Measurements from ENCODE around the gene PMEL. TPM values are rescaled to one million over a fixed set of nuclear protein-coding genes. Genes with fewer than 3 reads are reported as not detected.

Gene PMEL
- total RNA-seq, 2 experiments from 2014 or later = 0.23 to 0.37 TPM

DNA sequence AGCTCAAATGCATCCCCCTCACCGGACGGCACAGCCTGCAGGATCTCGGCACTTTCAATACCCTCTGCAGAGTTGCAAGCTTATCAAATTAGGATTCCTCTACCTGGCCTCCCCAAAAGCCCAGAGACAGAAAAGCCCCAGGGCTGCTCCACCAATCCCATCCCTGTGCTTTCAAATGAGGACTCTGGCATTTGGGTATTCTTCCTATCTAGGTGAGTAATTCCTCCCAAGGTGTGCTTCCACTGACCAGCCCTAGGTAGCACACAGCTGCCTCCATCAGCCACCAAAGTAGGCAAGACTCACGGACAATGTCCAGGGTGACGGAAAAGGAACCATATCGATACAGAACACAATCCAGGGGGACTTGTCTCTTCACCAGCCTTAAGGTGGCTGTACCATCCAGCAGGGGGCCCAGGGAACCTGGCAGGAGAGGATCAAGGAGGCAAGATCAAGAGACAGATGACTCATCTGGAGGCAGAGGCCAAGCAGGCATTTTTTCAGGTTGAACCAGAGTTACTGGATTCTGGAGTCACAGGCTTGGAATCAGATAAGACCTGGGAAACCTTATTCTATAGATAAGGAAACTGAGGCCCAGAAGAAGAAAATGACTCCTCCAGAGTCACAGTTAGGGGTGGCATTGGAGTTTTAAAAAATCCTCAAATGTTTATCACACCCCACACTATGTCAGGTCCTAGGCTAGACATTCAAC lies 9.9 kb downstream of the PMEL start:
- CTCF ChIA-PET = interaction anchor here (0.9 to 1.8 kb wide), 8 partner anchors 11 to 215 kb away, joined by 3 to 5 read pairs (median 3); partner anchors contain the start of gene RAB5B
- no peaks in the 10 kb centered on the region for H3K9me3 Mint-ChIP-seq (ENCODE audit: low read depth)
- ATAC-seq (peak; percentile 69), DNase-seq (no peak)
- peak overlapping the region; percentile 22 for H3K27ac Mint-ChIP-seq
- no peaks in the 10 kb centered on the region for H3K4me1 Mint-ChIP-seq
- no peak overlapping the region for H3K4me3 Mint-ChIP-seq
- H3K27me3 Mint-ChIP-seq = no peaks in the 10 kb centered on the region
- H3K36me3 Mint-ChIP-seq = peaks cover 24% of the 10 kb centered on the region

- Mint-ChIP-seq H3K4me3 (no peak overlapping the region), H3K27ac (no peak overlapping the region), H3K4me1 (no peaks in the 10 kb centered on the region), H3K9me3 (ENCODE audit: low read depth) (no peaks in the 10 kb centered on the region), H3K36me3 (peaks cover 24% of the 10 kb centered on the region), H3K27me3 (no peaks in the 10 kb centered on the region)
- CTCF ChIA-PET = interaction anchor here (0.9 to 1.4 kb wide), 4 partner anchors 11 to 34 kb away, joined by 3 to 4 read pairs (median 3); partner anchors contain the start of gene RAB5B
- no peak for DNase-seq
- ATAC-seq = no peak
Measured at GRCh38 chr12:55955344-55955743, 10.5 kb downstream of the PMEL start.

DNA sequence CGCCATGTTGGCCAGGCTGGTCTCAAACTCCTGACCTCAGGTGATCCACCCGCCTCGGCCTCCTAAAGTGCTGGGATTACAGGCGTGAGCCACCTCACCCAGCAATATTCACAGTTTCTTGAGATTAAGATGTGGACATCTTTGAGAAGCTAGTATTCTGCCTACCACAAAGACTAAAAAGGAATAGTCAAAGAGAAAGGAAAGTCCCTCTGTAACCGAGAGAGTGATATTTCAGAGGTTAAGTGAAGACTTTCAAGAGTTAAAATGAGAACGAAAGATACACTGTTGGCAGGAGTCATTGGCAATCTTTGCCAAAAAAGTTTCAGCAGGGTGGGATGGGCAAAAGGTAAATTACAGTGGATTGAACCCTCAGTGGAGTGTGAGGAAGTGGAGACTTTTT lies 19.3 kb downstream of the PMEL start:
- Mint-ChIP-seq H3K36me3 (peaks cover 58% of the 10 kb centered on the region), H3K4me3 (no peak overlapping the region), H3K4me1 (peaks cover 20% of the 10 kb centered on the region), H3K9me3 (ENCODE audit: low read depth) (no peaks in the 10 kb centered on the region), H3K27ac (peak overlapping the region; percentile 9), H3K27me3 (no peaks in the 10 kb centered on the region)
- CTCF ChIA-PET = no interaction called here
- no peak for DNase-seq
- no peak for ATAC-seq

DNA sequence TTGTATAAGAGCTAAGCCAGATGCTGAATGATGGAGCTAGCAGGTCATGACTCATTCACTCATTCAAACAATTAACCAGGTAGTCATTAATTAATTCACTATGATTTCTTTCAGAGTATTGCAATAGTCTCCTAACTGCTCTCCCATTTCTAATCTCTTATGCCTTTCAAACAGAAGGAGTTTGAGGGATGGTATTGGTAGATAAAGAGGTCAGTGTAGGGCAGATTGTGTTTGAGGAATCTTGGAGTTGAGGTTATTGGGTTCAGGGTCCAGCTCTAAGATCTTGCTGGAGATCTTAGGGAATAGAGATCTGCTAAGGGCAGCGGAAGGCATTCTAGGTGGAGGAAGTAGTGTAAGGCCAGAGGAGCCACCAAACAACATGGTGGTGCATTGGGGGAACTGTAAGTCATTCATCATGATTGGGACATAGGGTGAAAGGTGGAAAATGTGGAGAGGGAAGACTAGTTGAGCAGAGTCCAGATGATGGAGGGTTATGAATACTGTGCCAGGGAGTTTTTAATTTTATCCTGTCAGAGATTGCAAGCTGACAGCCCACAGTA lies 23.2 kb downstream of the PMEL start:
- DNase-seq = no peak
- Mint-ChIP-seq H3K27me3 (no peaks in the 10 kb centered on the region), H3K4me3 (no peak overlapping the region), H3K4me1 (peaks cover 48% of the 10 kb centered on the region), H3K9me3 (ENCODE audit: low read depth) (no peaks in the 10 kb centered on the region), H3K27ac (peak overlapping the region; percentile 34), H3K36me3 (peaks cover 79% of the 10 kb centered on the region)
- no peak for ATAC-seq
- CTCF ChIA-PET = interaction anchor here (10.2 kb wide), 1 partner anchor 15 kb away, joined by 121 read pairs; the partner anchor contains the start of genes DGKA and PYM1

- H3K27me3 Mint-ChIP-seq = no peaks in the 10 kb centered on the region
- peaks cover 79% of the 10 kb centered on the region for H3K36me3 Mint-ChIP-seq
- no peaks in the 10 kb centered on the region for H3K9me3 Mint-ChIP-seq (ENCODE audit: low read depth)
- DNase-seq (no peak), ATAC-seq (no peak)
- CTCF ChIA-PET = interaction anchor here (10.2 kb wide), 1 partner anchor 14 kb away, joined by 121 read pairs; the partner anchor contains the start of genes DGKA and PYM1
- H3K4me1 Mint-ChIP-seq = peaks cover 50% of the 10 kb centered on the region
- no peak overlapping the region for H3K4me3 Mint-ChIP-seq
- H3K27ac Mint-ChIP-seq = no peak overlapping the region
Measured at GRCh38 chr12:55942055-55942454, 23.8 kb downstream of the PMEL start.

DNA sequence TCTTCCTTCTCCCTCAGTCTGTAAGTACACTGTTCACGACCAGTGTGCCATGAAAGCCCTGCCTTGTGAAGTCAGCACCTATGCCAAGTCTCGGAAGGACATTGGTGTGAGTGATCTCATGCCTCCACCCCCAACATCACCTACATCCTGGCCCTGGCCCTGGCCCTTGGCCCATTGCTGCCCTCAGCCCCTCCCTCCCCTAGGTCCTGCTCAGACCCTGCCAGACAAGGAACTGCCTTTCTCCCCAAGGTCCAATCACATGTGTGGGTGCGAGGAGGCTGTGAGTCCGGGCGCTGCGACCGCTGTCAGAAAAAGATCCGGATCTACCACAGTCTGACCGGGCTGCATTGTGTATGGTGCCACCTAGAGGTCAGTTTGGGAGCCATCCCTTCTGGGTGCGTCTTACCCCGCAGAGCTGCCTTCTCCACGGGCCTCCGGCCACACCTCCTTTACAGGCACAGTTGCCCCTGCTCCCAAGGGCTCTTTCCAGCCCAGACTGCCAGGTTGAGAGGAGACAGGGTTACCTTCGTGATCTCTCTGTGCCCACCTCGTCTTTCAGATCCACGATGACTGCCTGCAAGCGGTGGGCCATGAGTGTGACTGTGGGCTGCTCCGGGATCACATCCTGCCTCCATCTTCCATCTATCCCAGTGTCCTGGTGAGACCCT lies 25.6 kb downstream of the PMEL start:
- CTCF ChIA-PET = interaction anchor here (0.6 to 10.2 kb wide), 35 partner anchors 9 to 947 kb away, joined by 3 to 121 read pairs (median 4); partner anchors contain the start of genes BLOC1S1, DGKA, DNAJC14 and ORMDL2
- H3K4me3 Mint-ChIP-seq = no peak overlapping the region
- H3K27ac Mint-ChIP-seq = peak overlapping the region; percentile 58
- H3K4me1 Mint-ChIP-seq = peaks cover 63% of the 10 kb centered on the region
- no peaks in the 10 kb centered on the region for H3K9me3 Mint-ChIP-seq (ENCODE audit: low read depth)
- peak; percentile 91 for DNase-seq
- peaks cover 75% of the 10 kb centered on the region for H3K36me3 Mint-ChIP-seq
- H3K27me3 Mint-ChIP-seq = no peaks in the 10 kb centered on the region
- ATAC-seq = peak; percentile 95

GRCh38 chr12:55938826-55939501 lies 26.9 kb downstream of the PMEL start:
- Mint-ChIP-seq H3K36me3 (peaks cover 72% of the 10 kb centered on the region), H3K9me3 (ENCODE audit: low read depth) (no peaks in the 10 kb centered on the region), H3K27ac (peak overlapping the region; percentile 58), H3K27me3 (no peaks in the 10 kb centered on the region), H3K4me1 (peaks cover 71% of the 10 kb centered on the region), H3K4me3 (no peak overlapping the region)
- no peak for DNase-seq
- CTCF ChIA-PET = interaction anchor here (0.6 to 10.2 kb wide), 20 partner anchors 10 to 200 kb away, joined by 3 to 121 read pairs (median 4); partner anchors contain the start of genes DGKA, DNAJC14, ORMDL2 and PYM1
- no peak for ATAC-seq

- peaks cover 72% of the 10 kb centered on the region for H3K36me3 Mint-ChIP-seq
- H3K27me3 Mint-ChIP-seq = no peaks in the 10 kb centered on the region
- CTCF ChIA-PET = interaction anchor here (0.9 to 10.2 kb wide), 7 partner anchors 10 to 199 kb away, joined by 3 to 121 read pairs (median 6); partner anchors contain the start of genes DGKA, PYM1 and RAB5B
- H3K4me1 Mint-ChIP-seq = peaks cover 79% of the 10 kb centered on the region
- DNase-seq = no peak
- no peak for ATAC-seq
- H3K9me3 Mint-ChIP-seq (ENCODE audit: low read depth) = no peaks in the 10 kb centered on the region
- H3K4me3 Mint-ChIP-seq = no peak overlapping the region
- peak overlapping the region; percentile 26 for H3K27ac Mint-ChIP-seq
Measured at GRCh38 chr12:55937981-55938380, 27.9 kb downstream of the PMEL start.

- Mint-ChIP-seq H3K9me3 (ENCODE audit: low read depth) (no peaks in the 10 kb centered on the region), H3K36me3 (peaks cover 65% of the 10 kb centered on the region), H3K27me3 (no peaks in the 10 kb centered on the region), H3K4me1 (peaks cover 82% of the 10 kb centered on the region), H3K4me3 (peak overlapping the region; percentile 56), H3K27ac (peak overlapping the region; percentile 84)
- DNase-seq (no peak), ATAC-seq (no peak)
- CTCF ChIA-PET = interaction anchor here (1.1 to 10.2 kb wide), 6 partner anchors 8 to 196 kb away, joined by 4 to 121 read pairs (median 6); partner anchors contain the start of genes DGKA and PYM1
Measured at GRCh38 chr12:55935738-55936151, 30.1 kb downstream of the PMEL start.

GRCh38 chr12:55934773-55935172 lies 31.1 kb downstream of the PMEL start:
- Mint-ChIP-seq H3K9me3 (ENCODE audit: low read depth) (no peaks in the 10 kb centered on the region), H3K4me3 (peak overlapping the region; percentile 56), H3K27me3 (no peaks in the 10 kb centered on the region), H3K27ac (peak overlapping the region; percentile 84), H3K4me1 (peaks cover 82% of the 10 kb centered on the region), H3K36me3 (peaks cover 56% of the 10 kb centered on the region)
- ATAC-seq (no peak), DNase-seq (no peak)
- CTCF ChIA-PET = interaction anchor here (1.0 to 10.2 kb wide), 9 partner anchors 7 to 255 kb away, joined by 3 to 121 read pairs (median 4); partner anchors contain the start of genes DGKA, PYM1, RAB5B and SMARCC2

DNA sequence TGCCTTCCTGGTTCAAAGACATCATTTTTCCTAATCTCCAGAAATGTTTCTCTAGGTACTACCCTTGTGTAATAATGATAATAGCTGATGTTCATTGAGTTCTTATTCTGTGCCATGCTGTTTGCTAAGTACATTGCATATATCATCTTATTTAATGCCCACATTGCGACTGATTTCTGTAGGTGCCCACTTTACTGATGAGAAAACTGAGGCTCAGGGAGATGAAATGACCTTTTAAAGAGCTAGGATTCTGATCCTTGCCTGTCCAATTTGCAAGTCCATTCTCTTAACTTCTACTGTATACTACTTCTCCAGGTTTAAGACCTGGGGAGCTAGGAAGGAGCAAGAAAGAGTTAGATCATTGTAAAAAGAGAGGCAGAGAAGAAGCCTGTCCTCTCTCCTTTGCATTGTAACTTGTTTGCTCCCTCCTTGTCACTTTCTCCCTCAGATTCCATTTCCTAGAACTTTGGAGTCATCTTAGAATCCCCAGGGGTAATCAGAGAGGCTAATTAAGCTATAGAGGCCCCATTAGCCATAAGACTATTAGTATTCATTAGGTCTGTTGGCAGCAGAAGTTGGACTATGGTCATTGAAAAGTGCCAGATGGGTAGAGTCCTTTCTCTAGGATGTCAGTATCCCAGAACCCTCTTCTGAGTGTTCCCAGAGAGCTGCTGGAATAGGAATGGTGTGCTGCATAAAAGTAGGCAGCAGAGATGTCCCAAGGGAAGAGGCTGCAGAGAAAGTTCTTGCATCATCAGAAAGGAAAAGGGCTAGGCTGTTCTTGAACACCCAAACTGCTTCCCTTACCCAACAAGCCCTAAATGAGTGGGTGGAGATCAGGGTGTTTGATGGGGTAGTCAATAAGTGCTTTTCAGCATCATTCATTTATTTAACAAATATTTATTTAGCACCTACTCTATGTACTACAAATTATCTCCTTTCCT lies 31.8 kb downstream of the PMEL start:
- Mint-ChIP-seq H3K36me3 (peaks cover 53% of the 10 kb centered on the region), H3K27me3 (no peaks in the 10 kb centered on the region), H3K9me3 (ENCODE audit: low read depth) (no peaks in the 10 kb centered on the region), H3K4me3 (peak overlapping the region; percentile 96), H3K4me1 (peaks cover 84% of the 10 kb centered on the region), H3K27ac (peak overlapping the region; percentile 50)
- CTCF ChIA-PET = interaction anchor here (0.6 to 7.8 kb wide), 9 partner anchors 10 to 256 kb away, joined by 3 to 66 read pairs (median 4); partner anchors contain the start of genes DNAJC14, RAB5B and SMARCC2
- no peak for DNase-seq
- no peak for ATAC-seq
